ENCODE data around the gene LNP1. TPM values are rescaled to one million over a fixed set of nuclear protein-coding genes. Genes with fewer than 3 reads are reported as not detected.

Gene LNP1
- total RNA-seq, 1 donor from 2014 or later = 2.1 TPM

DNA sequence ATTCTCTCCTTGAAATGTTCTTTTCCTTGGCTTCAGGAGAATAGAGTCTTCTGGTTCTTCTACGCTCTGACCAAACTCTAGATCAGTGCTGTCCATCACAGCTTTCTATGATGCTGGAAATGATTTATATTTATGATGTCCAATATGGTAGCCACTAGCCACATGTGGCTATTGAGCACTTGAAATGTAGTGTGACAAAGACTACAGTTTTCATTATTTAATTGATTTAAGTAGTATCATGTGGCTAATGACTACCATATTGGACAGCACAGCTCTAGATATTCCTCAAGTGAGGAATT lies 2.9 kb downstream of the LNP1 start:
- Mint-ChIP-seq H3K4me3 (no peak overlapping the region), H3K4me1 (peaks cover 27% of the 10 kb centered on the region), H3K9me3 (peaks cover 12% of the 10 kb centered on the region), H3K27ac (no peak overlapping the region), H3K36me3 (ENCODE audit: low read depth) (peaks cover 24% of the 10 kb centered on the region), H3K27me3 (no peaks in the 10 kb centered on the region)
- no peak for DNase-seq
- intact Hi-C loops (cut with micrococcal nuclease) = loop anchor here (5.0 to 10.0 kb wide), 7 partner anchors 87 to 1273 kb away; partner anchors contain the start of genes PCNP and ZBTB11

DNA sequence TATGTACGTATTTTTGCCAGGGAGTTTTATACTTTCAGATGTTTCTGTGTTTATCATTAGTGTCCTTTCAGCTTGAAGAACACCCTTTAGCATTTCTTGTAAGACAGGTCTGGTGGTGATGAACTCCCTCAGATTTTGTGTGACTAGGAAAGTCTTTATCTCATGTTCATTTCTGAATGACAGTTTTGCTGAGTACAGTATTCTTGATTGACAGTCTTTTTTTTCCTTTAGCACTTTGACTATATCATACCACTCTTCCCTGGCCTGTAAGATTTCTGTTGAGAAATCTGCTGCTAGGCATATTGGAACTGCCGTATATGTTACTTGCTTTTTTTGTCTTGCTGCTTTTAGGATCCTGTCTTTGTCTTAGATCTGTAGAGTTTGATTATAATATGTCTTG lies 5.8 kb downstream of the LNP1 start:
- Mint-ChIP-seq H3K4me1 (peaks cover 13% of the 10 kb centered on the region), H3K36me3 (ENCODE audit: low read depth) (peaks cover 22% of the 10 kb centered on the region), H3K27me3 (no peaks in the 10 kb centered on the region), H3K27ac (no peak overlapping the region), H3K4me3 (no peak overlapping the region), H3K9me3 (peaks cover 12% of the 10 kb centered on the region)
- DNase-seq = no peak
- intact Hi-C loops (cut with micrococcal nuclease) = loop anchor here (10.0 kb wide), 1 partner anchor 978 kb away; no protein-coding TSS in a partner anchor

DNA sequence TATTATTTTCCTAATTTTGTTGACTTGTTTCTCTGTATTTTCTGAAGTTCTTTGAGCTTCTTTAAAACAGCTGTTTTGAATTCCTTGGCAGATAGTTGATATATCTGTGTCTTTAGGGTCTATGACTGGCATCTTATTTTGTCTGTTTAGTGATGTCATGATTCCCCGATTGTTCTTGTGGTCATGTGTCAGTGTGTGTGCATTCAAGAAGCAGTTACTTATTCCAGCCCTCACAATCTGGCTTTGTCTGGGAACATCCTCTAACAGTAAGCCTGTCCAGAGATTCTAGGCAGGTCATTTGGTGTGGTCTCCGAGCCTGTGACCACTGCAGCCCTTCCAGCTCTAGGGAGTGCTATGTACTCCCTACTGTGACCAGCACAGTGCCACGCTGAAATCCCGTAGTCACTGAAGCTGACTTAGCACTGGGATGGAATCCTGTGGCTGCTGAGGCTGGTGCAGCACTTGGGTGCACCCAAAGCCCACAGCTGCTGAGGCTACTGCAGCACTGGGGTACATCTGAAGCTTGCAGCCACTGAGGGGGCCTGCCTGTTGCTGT lies 6.7 kb downstream of the LNP1 start:
- peaks cover 22% of the 10 kb centered on the region for H3K36me3 Mint-ChIP-seq (ENCODE audit: low read depth)
- no peak overlapping the region for H3K27ac Mint-ChIP-seq
- H3K27me3 Mint-ChIP-seq = no peaks in the 10 kb centered on the region

DNA sequence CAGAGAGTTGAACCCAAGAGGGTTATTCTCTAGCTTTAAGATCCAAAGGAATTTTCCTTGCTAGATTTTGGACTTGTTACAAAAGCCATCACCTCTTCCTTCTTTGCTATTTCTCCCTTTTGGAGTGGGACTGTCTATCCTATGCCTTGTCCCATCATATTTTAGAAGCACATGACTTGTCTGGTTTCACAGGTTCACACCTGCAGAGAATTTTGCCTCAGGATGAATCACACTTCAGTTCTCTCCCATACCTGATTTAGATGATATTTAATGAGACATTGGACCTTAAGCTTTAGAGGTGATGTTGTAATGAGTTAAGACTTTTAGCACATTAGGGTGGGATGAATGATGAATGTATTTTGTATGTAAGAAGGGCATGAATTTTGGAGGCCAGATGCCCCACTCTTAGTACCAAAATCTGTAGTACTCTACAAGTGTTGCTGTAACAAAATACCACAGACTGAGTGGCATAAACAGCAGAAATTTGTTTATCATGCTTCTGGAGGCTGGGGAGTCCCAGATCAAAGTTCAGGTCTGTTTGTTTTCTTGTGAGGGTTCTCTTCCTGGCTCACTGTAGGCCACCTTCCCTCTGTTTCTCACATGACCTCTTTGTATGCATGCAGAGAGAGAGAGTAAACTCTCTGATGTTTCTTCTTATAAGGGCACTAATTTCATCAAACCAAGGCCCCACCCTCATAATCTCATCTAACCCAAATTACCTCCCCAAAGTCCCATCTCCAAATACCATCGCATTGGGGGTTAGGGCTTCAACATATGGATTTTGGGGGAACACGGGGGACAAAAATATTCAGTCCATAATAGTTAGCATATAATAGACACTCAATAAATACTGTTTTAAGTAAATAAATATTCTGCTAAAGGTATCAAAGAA lies 10.0 kb downstream of the LNP1 start:
- no peaks in the 10 kb centered on the region for H3K27me3 Mint-ChIP-seq
- no peaks in the 10 kb centered on the region for H3K4me1 Mint-ChIP-seq

More for the DNA sequence above, 6.7 kb downstream of the LNP1 start:
- Mint-ChIP-seq H3K9me3 (peaks cover 12% of the 10 kb centered on the region), H3K4me1 (peaks cover 6% of the 10 kb centered on the region), H3K4me3 (no peak overlapping the region)
- DNase-seq = no peak
- intact Hi-C loops (cut with micrococcal nuclease) = loop anchor here (10.0 kb wide), 1 partner anchor 977 kb away; no protein-coding TSS in a partner anchor

DNA sequence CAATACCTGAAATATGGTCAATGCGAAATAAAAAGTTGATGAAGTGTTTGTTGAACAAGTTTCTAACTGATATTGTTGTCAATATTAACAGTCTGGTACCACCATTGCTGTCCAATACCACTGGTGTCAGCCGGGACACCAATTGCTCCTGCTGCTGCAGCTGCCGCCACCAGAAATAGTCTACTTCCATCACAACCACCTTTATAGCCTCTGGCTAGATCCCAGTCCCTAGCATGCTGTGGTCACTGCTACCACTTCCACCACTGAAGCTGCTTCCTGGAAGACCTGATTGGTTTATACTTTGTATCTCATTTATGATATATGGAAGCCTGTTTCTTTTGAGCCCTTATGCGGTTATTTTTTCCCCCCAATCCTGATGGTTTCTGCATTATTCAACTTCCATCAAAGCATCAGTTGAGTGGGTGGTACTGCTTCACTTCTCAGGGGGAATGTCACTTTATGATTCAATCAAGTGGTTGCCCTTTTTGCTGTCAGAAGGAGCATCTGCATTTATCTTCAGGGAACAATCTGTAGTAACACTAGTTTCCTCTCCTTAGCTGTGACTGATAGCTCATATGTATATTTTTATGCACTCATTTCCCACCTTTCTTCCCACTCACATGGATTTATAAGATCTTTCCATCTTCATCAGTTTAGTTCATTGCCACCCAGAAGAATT lies 11.7 kb downstream of the LNP1 start:
- H3K4me3 Mint-ChIP-seq = no peak overlapping the region
- intact Hi-C loops (cut with micrococcal nuclease) = no loop called here
- no peak for DNase-seq
- no peaks in the 10 kb centered on the region for H3K4me1 Mint-ChIP-seq
- H3K27me3 Mint-ChIP-seq = no peaks in the 10 kb centered on the region
- peaks cover 3% of the 10 kb centered on the region for H3K9me3 Mint-ChIP-seq
- H3K36me3 Mint-ChIP-seq (ENCODE audit: low read depth) = peaks cover 8% of the 10 kb centered on the region
- no peak overlapping the region for H3K27ac Mint-ChIP-seq

More for the DNA sequence above, 10.0 kb downstream of the LNP1 start:
- Mint-ChIP-seq H3K36me3 (ENCODE audit: low read depth) (peaks cover 16% of the 10 kb centered on the region), H3K4me3 (no peak overlapping the region), H3K9me3 (peaks cover 11% of the 10 kb centered on the region), H3K27ac (no peak overlapping the region)
- intact Hi-C loops (cut with micrococcal nuclease) = no loop called here
- DNase-seq = no peak

DNA sequence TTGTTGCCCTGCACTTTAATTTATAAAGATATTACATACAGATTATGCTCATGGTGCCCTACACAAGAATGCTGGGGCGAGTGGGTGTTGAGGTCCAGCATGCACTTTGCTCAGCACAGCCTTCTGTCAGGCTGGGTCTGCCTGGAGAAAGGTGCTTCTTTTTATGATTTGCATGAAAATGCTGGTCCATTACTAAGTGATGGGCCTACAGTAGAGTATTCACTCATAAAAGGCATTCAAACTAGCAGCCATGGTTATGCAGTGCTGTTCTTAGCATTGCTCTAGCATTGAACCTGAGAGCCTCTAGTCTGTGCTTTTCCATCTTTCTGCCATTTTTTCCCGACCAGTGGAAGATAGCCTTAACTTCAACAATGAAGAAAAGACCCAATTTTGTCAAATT lies 12.3 kb downstream of the LNP1 start:
- no peaks in the 10 kb centered on the region for H3K4me1 Mint-ChIP-seq
- H3K36me3 Mint-ChIP-seq (ENCODE audit: low read depth) = peaks cover 6% of the 10 kb centered on the region
- no peak overlapping the region for H3K4me3 Mint-ChIP-seq
- no peak for DNase-seq
- H3K27ac Mint-ChIP-seq = no peak overlapping the region
- intact Hi-C loops (cut with micrococcal nuclease) = no loop called here
- H3K9me3 Mint-ChIP-seq = peaks cover 3% of the 10 kb centered on the region
- H3K27me3 Mint-ChIP-seq = no peaks in the 10 kb centered on the region

DNA sequence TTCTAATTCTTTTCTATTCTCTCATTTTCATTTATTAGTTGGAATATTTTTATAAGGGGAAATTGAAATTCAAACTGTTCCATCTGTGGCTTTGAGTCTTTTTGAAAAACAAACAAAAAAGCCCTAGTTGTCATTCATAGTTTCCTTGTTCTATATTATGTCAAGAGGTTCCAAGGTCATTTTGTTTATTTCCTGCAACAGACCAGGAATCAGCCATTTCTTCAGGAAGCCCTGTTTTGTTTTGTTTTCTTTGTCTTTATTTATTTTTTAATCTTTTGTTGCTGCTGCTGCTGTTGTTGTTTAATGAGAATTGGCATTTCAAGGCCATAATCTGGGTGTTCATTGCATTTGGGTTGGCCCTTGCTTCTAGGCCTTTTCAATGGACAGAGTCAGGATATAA lies 14.8 kb downstream of the LNP1 start:
- DNase-seq = no peak
- Mint-ChIP-seq H3K27ac (no peak overlapping the region), H3K4me3 (no peak overlapping the region), H3K4me1 (no peaks in the 10 kb centered on the region), H3K36me3 (ENCODE audit: low read depth) (peaks cover 1% of the 10 kb centered on the region), H3K27me3 (no peaks in the 10 kb centered on the region), H3K9me3 (peaks cover 3% of the 10 kb centered on the region)
- intact Hi-C loops (cut with micrococcal nuclease) = no loop called here

DNA sequence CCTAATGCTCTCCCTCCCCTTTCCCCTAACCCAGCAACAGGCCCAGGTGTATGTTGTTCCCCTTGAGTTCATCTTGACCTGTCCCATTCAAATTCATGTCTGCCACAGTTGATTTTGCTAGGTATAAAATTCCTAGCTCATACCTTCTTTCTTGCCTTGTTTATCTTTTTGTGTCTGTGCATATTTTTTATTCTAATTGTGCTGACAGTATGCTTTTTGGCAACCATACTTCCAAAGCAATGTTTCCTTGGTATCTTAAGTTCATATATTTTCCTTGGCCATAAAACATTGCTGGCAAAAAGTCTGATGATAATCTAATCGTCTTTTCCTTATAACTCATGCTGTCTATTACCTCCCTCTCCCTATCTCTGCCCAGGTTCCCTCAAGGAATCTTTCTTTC lies 15.5 kb downstream of the LNP1 start:
- Mint-ChIP-seq H3K27ac (no peak overlapping the region), H3K4me3 (no peak overlapping the region), H3K4me1 (no peaks in the 10 kb centered on the region), H3K36me3 (ENCODE audit: low read depth) (no peaks in the 10 kb centered on the region), H3K27me3 (no peaks in the 10 kb centered on the region), H3K9me3 (peaks cover 3% of the 10 kb centered on the region)
- intact Hi-C loops (cut with micrococcal nuclease) = no loop called here
- no peak for DNase-seq

DNA sequence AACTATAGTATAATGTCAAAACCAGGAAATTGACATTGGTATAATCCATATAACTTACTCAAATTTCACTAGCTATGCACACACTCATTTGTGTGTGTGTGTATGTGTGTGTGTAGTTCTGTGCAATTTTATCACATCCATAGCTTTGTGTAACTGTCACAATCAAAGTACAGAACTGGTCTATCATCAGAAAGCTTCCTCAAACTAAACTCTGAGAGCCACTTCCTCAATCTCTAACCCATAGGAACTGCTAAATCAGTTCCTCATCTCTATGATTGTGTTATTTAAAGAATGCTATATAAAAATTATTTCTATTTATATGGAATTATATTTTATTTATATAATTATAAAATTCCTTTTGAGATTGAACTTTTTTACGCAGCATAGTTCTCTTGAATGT lies 18.1 kb downstream of the LNP1 start:
- intact Hi-C loops (cut with micrococcal nuclease) = no loop called here

DNA sequence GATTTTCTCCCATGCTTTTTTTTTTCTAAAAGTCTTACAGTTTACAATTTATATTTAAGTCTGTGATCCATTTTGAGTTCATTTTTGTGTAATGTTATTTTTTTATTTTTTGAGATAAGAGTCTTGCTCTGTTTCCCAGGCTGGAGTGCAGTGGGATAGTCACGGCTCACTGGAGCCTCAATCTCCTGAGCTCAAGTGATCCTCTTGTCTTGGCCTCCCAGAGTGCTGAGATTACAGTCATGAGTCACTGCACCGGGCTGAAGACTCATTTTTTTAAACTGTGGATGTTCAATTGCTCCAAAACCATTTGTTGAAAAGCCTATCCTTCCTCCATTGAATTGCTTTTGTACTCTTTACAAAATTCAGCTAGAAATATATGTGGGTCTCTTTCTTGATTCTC lies 19.5 kb downstream of the LNP1 start:
- H3K9me3 Mint-ChIP-seq = no peaks in the 10 kb centered on the region
- no peaks in the 10 kb centered on the region for H3K4me1 Mint-ChIP-seq
- DNase-seq = no peak

More for the DNA sequence above, 18.1 kb downstream of the LNP1 start:
- DNase-seq = no peak
- Mint-ChIP-seq H3K27ac (no peak overlapping the region), H3K27me3 (peaks cover 2% of the 10 kb centered on the region), H3K9me3 (no peaks in the 10 kb centered on the region), H3K4me3 (no peak overlapping the region), H3K4me1 (no peaks in the 10 kb centered on the region), H3K36me3 (ENCODE audit: low read depth) (no peaks in the 10 kb centered on the region)

DNA sequence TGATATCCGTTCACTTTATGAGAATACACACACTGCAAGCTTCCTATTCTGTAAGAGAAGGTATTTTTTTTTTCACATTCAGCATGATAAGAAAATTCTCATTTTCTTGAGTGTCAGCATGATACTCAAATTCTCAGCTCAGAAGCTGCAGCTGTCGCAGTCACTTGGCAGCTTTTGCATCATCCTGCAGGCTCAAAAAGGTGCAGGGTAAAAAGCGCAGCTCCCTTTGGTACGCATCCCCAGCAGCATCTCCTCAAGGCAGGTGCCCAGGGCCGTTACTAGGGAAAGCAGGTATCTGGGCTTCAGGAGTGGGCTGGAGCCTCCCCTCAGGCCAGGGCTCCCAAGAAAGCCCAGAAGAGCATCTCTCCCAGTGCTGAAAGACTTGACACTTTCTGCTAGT lies 22.3 kb downstream of the LNP1 start:
- H3K36me3 Mint-ChIP-seq (ENCODE audit: low read depth) = no peaks in the 10 kb centered on the region
- intact Hi-C loops (cut with micrococcal nuclease) = no loop called here
- no peaks in the 10 kb centered on the region for H3K4me1 Mint-ChIP-seq
- no peak overlapping the region for H3K4me3 Mint-ChIP-seq
- H3K9me3 Mint-ChIP-seq = no peaks in the 10 kb centered on the region
- H3K27ac Mint-ChIP-seq = no peak overlapping the region
- peaks cover 12% of the 10 kb centered on the region for H3K27me3 Mint-ChIP-seq
- DNase-seq = no peak

More for the DNA sequence above, 19.5 kb downstream of the LNP1 start:
- Mint-ChIP-seq H3K4me3 (no peak overlapping the region), H3K36me3 (ENCODE audit: low read depth) (no peaks in the 10 kb centered on the region), H3K27me3 (peaks cover 6% of the 10 kb centered on the region), H3K27ac (no peak overlapping the region)
- intact Hi-C loops (cut with micrococcal nuclease) = no loop called here

DNA sequence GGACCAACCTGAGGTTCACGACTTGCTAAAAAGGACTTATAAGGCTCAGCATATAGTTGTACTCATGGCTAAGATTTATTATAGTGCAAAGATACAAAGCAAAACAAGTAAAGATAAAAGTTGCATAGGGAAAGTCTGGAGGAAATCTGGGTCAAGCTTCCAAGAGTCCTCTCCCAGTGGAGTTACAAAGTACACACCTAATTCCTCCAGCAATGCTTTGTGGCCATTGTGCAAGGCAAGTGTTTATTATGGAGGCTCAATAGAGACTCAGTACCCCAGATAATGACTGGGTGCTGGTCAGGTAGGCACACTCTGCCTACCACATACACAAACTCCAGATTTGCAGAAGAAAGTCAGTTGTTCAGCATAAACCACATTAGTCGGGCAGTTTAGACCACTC lies 22.9 kb downstream of the LNP1 start:
- H3K9me3 Mint-ChIP-seq = no peaks in the 10 kb centered on the region

DNA sequence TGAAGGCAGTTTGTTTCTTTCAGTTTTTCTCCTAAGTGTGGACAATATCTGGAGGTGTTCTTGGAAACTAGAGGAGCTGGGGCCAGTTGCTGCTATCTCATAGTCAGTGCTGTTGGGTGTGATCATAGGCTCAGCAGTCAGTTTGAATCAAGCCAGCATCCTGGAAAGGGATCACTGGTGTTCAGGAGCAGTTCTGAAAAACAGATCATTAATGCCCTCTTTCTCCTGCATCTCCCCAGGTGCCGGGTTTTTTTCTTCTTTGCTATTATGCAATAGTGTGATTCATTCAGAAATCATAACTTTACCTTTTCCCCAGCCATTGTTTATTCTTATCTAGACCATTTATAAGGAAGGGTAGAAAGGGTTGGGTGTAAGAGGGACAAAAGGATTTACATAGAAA lies 24.0 kb downstream of the LNP1 start:
- intact Hi-C loops (cut with micrococcal nuclease) = no loop called here
- H3K4me1 Mint-ChIP-seq = no peaks in the 10 kb centered on the region
- no peak for DNase-seq
- no peaks in the 10 kb centered on the region for H3K9me3 Mint-ChIP-seq
- H3K36me3 Mint-ChIP-seq (ENCODE audit: low read depth) = no peaks in the 10 kb centered on the region
- no peak overlapping the region for H3K27ac Mint-ChIP-seq
- H3K27me3 Mint-ChIP-seq = peaks cover 12% of the 10 kb centered on the region
- no peak overlapping the region for H3K4me3 Mint-ChIP-seq

More for the DNA sequence above, 22.9 kb downstream of the LNP1 start:
- Mint-ChIP-seq H3K27me3 (peaks cover 12% of the 10 kb centered on the region), H3K27ac (no peak overlapping the region), H3K36me3 (ENCODE audit: low read depth) (no peaks in the 10 kb centered on the region), H3K4me1 (no peaks in the 10 kb centered on the region), H3K4me3 (no peak overlapping the region)
- no peak for DNase-seq
- intact Hi-C loops (cut with micrococcal nuclease) = no loop called here

DNA sequence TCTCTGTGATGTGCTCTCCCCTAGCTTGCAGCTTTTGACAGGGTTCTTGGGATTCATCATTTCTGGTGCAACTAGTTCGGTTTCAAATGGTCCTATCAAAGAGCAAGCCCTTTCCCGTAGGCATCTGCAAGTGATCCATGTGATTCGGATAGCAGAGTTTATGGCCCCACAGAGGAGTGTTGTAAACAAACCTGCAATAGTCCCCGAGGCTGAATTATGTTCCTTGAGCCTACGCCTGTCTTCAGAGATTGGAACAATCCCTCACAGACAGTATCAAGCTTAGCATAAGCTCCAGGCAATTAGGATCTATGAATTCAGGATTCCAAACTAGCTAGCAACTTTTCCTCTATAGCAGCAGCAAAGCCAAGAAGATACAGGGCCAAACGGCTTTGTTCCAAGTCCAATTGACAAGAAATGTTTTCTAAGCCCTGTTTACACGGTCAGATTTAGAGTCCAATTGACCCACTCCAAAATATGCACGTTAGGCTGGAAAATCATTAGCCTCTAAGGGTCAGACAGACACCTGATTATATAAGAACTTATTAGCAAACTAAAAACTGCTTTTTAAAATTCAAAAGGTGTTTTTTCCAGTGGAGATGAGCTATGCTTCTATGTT lies 24.8 kb downstream of the LNP1 start:
- Mint-ChIP-seq H3K4me1 (no peaks in the 10 kb centered on the region), H3K27ac (no peak overlapping the region), H3K4me3 (no peak overlapping the region), H3K27me3 (peaks cover 12% of the 10 kb centered on the region), H3K9me3 (no peaks in the 10 kb centered on the region), H3K36me3 (ENCODE audit: low read depth) (no peaks in the 10 kb centered on the region)
- DNase-seq = no peak
- intact Hi-C loops (cut with micrococcal nuclease) = no loop called here
